Pancreas (tissue), 10 donors: Measurements from ENCODE around the gene EDEM3. TPM values are rescaled to one million over a fixed set of nuclear protein-coding genes. Genes with fewer than 3 reads are reported as not detected.

Experiments
- ATAC-seq, 4 donors: fragments of 200-7000 bp; cut with Tn5 transposase; one replicate each; pipeline versions ENCODE4 v1.8.0 to v1.9.1; 2020; ENCODE audit warnings: mild to moderate bottlenecking in 4 of 4, moderate library complexity in 4 of 4
- DNase-seq, 6 donors: peaks; one replicate each; pipeline ENCODE4 v3.0.0-alpha.2; 2020
- FAIRE-seq: peaks from 2 replicates; lab custom pipeline; 2012; peaks lifted over from hg19 to GRCh38; lab: Jason Lieb, UNC
- H3K27ac ChIP-seq, 4 donors: fragments of 200-600 bp; sonication (generic); 1 replicate in 3 of 4; 2 replicates in 1 of 4; pipeline versions ENCODE4 v1.5.0 to v1.8.0; 2020
- H3K27me3 ChIP-seq, 4 donors: fragments of 200-600 bp; one replicate each; pipeline ENCODE4 v1.8.0; 2021
- H3K36me3 ChIP-seq, 3 donors: fragments of 200-600 bp; sonication (generic) in 1 of 3; one replicate each; pipeline versions ENCODE4 v1.5.0 to v1.8.0; 2020 to 2021
- H3K4me1 ChIP-seq, 3 donors: fragments of 200-600 bp; one replicate each; pipeline ENCODE4 v1.8.0; 2021
- H3K4me3 ChIP-seq, 4 donors: fragments of 200-600 bp; sonication (generic) in 2 of 4; one replicate each; pipeline versions ENCODE4 v1.5.0 to v1.8.0; 2020 to 2021
- H3K9me3 ChIP-seq, 4 donors: fragments of 200-600 bp; one replicate each; pipeline ENCODE4 v1.8.0; 2021
- WGBS, 2 donors: extraction: QIAGEN DNeasy Blood & Tissue Kit; methylation state at CpG; one replicate each; pipeline ENCODE4 v1.1.7; 2013; 5-methylcytosine and 5-hydroxymethylcytosine counted together
- intact Hi-C, 3 donors: fragments of 100-400 bp; cut with DNase I; formaldehyde crosslinking; loops; one replicate each; pipeline versions ENCODE4 v1.11.1 to v1.14.2; 2022
- polyA plus RNA-seq, 2 donors: library from polyadenylated mRNA; stranded (reverse); fragments of 200-250 nt; gene quantifications; one replicate each; pipeline ENCODE4 v1.2.3, GENCODE V29; 2013
- total RNA-seq, 6 donors: library from RNA; stranded (reverse); fragmentation: NEBNext Ultra II Directional in 4 of 6; extraction: Animal tissue kit (Norgen Biotek cat#: 25700) in 4 of 6; gene quantifications; one replicate each; pipeline versions ENCODE4 v1.2.1 to v1.2.4, GENCODE V29; 2021 to 2023
- TF ChIP-seq, protein P1 (sequence below), 4 donors: fragments of 200-600 bp; sonication (generic) in 3 of 4; IDR thresholded peaks; one replicate each; pipeline versions ENCODE4 v1.5.0 to v1.8.0; 2021; ENCODE audit warnings: antibody characterized with exemption in 4 of 4
- donor health status: healthy with polysubstance abuse.
- donor health status: DM: no; HTN: no; CAD: no; lungs with moderate emphysema.
- donor health status: DM: no; HTN: no; CAD: no.
- donor health status: control.
- donor health status: control.
- donor health status: Bipolar disorder and iron deficiency.
- donor health status: DM: yes; HTN: yes; CAD: no.
- donor health status: DM: no; HTN: no; CAD: no.
- donor health status: DM: no; HTN: no; CAD: no.
- donor health status: DM: yes; HTN: yes; CAD: no.

EDEM3 gene
- total and polyA plus RNA-seq, 8 donors: 12.1 to 46.7 (median 34.1) TPM

DNA sequence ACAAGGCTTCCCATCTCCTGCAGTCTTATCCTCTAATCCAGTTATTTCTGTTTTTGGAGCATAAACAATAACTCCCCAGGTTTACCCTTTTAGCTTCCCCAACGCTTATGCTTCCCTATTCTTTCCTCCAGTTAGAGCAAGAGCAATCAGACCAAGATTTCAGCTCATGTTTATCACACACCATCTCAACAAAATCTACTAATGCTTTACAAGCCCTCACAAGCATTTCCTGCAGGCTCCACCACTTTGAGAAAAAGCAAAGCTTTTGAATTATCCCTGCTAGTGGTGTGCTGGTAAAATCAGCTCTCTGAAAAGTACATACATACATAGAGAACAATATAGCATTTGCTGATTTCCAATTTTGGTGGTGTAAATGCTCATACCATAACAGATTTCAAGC lies 92.9 kb downstream of the EDEM3 start:
- no peaks in the 10 kb centered on the region for H3K36me3 ChIP-seq
- FAIRE-seq (no peak), DNase-seq (no peak), ATAC-seq (no peak)
- WGBS, 2 donors: 0 to 42% methylated on average over 1 of the region's 1 CpG
- no peaks in the 10 kb centered on the region for H3K27me3 ChIP-seq
- H3K4me1 ChIP-seq: no peaks in the 10 kb centered on the region
- H3K9me3 ChIP-seq: no peaks in the 10 kb centered on the region
- no peak overlapping the region for H3K27ac ChIP-seq
- TF ChIP-seq, protein P1, sequence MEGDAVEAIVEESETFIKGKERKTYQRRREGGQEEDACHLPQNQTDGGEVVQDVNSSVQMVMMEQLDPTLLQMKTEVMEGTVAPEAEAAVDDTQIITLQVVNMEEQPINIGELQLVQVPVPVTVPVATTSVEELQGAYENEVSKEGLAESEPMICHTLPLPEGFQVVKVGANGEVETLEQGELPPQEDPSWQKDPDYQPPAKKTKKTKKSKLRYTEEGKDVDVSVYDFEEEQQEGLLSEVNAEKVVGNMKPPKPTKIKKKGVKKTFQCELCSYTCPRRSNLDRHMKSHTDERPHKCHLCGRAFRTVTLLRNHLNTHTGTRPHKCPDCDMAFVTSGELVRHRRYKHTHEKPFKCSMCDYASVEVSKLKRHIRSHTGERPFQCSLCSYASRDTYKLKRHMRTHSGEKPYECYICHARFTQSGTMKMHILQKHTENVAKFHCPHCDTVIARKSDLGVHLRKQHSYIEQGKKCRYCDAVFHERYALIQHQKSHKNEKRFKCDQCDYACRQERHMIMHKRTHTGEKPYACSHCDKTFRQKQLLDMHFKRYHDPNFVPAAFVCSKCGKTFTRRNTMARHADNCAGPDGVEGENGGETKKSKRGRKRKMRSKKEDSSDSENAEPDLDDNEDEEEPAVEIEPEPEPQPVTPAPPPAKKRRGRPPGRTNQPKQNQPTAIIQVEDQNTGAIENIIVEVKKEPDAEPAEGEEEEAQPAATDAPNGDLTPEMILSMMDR (IDR thresholded peaks at IDR 0.05): no peak
- H3K4me3 ChIP-seq: no peak overlapping the region
- intact Hi-C loops: no loop called here

DNA sequence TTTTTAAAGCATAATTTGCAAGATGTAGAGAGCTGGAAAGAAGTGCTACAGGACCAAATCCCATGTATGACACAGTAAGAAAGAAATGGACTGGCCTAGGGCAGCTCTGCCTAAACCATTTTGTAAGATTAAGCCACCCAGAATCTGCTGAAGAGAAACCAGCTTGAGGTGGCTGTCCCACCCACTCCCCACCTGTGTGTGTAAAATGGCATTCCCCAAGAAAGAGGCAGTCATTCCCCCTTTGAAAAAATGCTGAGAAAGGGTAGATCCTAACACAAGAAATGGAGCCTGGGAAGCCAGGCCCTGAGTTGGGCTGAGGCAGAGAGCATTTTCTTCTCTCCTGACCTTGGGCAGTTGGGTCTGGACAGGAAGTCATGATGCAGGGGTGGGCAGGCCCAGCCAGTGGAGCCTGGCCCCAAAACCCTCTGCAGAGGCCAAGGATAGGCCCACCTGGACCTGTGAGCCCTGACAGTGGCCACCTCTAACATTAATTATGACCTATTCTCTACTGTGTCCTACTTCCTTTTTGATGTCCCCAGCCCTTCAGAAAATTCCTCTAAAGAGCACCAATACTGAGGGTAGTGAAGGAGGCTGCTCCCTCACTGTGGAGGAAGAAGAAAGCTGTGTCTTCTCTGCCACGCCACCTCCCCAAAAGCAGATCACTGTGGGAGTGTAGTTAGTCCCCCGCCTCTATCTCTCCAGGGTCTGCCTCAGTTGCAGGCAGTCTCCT lies 94.0 kb downstream of the EDEM3 start:
- H3K4me1 ChIP-seq: no peaks in the 10 kb centered on the region
- FAIRE-seq (no peak), ATAC-seq (no peak), DNase-seq (no peak)
- no peak overlapping the region for H3K4me3 ChIP-seq
- TF ChIP-seq, protein P1 (IDR thresholded peaks at IDR 0.05): no peak
- intact Hi-C loops: no loop called here
- H3K36me3 ChIP-seq: no peaks in the 10 kb centered on the region
- no peaks in the 10 kb centered on the region for H3K27me3 ChIP-seq
- no peak overlapping the region for H3K27ac ChIP-seq
- 91 to 93% methylated on average over 2 of the region's 2 CpGs for WGBS, 2 donors
- H3K9me3 ChIP-seq: no peaks in the 10 kb centered on the region

DNA sequence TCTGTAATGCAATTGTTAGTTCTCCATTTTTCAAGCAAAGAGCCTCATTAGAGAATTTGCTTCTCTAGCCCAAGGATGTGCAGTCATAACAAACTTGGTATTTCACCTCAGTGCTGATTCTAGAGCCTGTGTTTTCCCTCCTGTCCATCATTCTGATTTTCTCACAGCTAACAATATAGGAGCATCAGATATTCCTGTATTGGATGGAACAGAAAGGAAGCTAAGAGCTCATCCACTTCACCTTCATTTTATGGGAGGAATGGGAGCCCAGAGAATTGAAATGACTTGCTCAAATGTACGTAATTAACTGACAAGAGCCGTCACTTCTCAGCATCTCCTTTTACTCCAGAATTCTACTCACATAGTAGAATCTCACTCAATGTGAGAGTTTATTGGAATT lies 96.6 kb downstream of the EDEM3 start:
- FAIRE-seq (no peak), ATAC-seq (no peak), DNase-seq (no peak)
- Histone ChIP-seq H3K27me3 (no peaks in the 10 kb centered on the region), H3K4me3 (no peak overlapping the region), H3K36me3 (no peaks in the 10 kb centered on the region), H3K9me3 (no peaks in the 10 kb centered on the region), H3K27ac (no peak overlapping the region), H3K4me1 (no peaks in the 10 kb centered on the region)
- WGBS, 2 donors: 90 to 92% methylated on average over 2 of the region's 2 CpGs
- TF ChIP-seq, protein P1 (IDR thresholded peaks at IDR 0.05): no peak
- intact Hi-C loops: no loop called here

DNA sequence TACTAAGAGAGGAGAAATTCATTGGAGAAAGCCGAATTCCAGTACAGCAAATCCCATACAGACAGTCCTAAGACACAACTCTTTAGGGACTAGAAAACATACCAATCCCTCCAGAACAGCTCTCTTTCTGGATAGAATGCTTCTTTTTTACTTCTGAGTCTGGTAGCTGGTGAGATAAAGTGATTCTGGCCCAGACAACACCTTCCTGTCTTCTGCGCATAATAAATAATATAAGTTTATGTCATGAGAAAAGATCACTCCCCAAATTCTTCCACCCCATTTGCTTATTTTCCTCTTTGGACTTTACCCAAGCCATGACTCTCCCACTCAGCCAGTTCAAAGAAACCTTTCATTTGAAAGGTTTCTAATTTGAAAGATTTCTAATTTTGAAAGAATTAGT lies 98.4 kb downstream of the EDEM3 start:
- no peak overlapping the region for H3K27ac ChIP-seq
- 88 to 90% methylated on average over 2 of the region's 2 CpGs for WGBS, 2 donors
- H3K4me1 ChIP-seq: no peaks in the 10 kb centered on the region
- TF ChIP-seq, protein P1 (IDR thresholded peaks at IDR 0.05): no peak
- H3K27me3 ChIP-seq: no peaks in the 10 kb centered on the region
- H3K4me3 ChIP-seq: no peak overlapping the region
- FAIRE-seq: no peak
- no peaks in the 10 kb centered on the region for H3K9me3 ChIP-seq
- DNase-seq: no peak
- no peak for ATAC-seq
- no peaks in the 10 kb centered on the region for H3K36me3 ChIP-seq
- intact Hi-C loops: no loop called here

DNA sequence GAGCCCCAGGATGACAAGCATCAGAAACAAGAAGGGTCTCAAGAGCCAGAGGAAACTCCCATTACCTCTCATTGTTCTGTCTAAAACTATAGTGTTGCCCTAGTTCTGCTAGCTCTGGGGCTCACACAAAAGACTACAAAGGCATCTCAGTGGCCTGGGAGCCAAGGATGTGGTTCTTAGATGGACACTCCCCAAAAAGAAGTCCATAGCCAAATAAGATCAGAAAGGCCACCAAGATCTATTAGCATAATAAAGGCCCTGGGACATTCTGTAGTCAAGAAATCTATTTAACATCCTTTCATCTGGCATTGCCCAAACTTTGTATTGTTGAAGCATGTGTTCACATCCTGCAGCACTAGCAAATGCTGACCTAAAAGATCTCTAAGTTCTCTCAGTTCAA lies 99.5 kb downstream of the EDEM3 start:
- no peaks in the 10 kb centered on the region for H3K36me3 ChIP-seq
- intact Hi-C loops: no loop called here
- H3K4me1 ChIP-seq: no peaks in the 10 kb centered on the region
- TF ChIP-seq, protein P1 (IDR thresholded peaks at IDR 0.05): no peak
- no peak overlapping the region for H3K4me3 ChIP-seq
- ATAC-seq (no peak), DNase-seq (no peak), FAIRE-seq (no peak)
- no peaks in the 10 kb centered on the region for H3K27me3 ChIP-seq
- H3K27ac ChIP-seq: no peak overlapping the region
- H3K9me3 ChIP-seq: no peaks in the 10 kb centered on the region
